ENCODE measurements around the gene PREPL.
"Not testable (repeated sequence)": the region's sequence is repeated elsewhere in the genome, so short reads cannot be mapped to it uniquely, and the experiment has no call there.

DNA sequence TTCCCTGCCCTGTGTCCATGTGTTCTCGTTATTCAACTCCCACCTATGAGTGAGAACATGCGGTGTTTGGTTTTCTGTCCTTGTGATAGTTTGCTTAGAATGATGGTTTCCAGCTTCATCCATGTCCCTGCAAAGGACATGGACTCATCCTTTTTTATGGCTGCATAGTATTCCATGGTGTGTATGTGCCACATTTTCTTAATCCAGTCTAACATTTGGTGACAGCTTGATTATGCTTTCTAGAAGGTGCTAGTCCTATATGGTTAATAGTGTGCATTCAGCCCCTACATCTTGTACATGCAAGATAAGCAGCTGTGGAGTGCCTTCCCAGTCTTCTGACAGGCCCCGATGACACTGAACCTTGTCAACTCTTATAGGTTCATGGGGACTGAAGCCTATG lies 57.5 kb downstream of the PREPL start:
- TF ChIP-seq TAF1 (CRISPR knock-in tag; IDR thresholded peaks at IDR 0.05); EZH2 (conservative IDR thresholded peaks at IDR 0.05; ENCODE audit: low read depth, low read length); HCFC1 (IDR thresholded peaks at IDR 0.05; ENCODE audit: low read depth, low read length); NFE2L1 (CRISPR knock-in tag; IDR thresholded peaks at IDR 0.05; ENCODE audit: borderline replicate concordance); POLR2A (IDR thresholded peaks at IDR 0.05; ENCODE audit: insufficient read depth in 1 of 2, low read depth in 2 of 2, low read length in 2 of 2); ZNF138 (CRISPR knock-in tag; IDR thresholded peaks at IDR 0.05; ENCODE audit: low read depth); USF2 (IDR thresholded peaks at IDR 0.05; ENCODE audit: low read depth, low read length); USF2 (CRISPR knock-in tag; IDR thresholded peaks at IDR 0.05; ENCODE audit: borderline replicate concordance); RXRA (CRISPR knock-in tag; IDR thresholded peaks at IDR 0.05); DBP (CRISPR knock-in tag; IDR thresholded peaks at IDR 0.05; ENCODE audit: not compliant biosample characterization): not testable (repeated sequence)
- TF ChIP-seq, protein P1, sequence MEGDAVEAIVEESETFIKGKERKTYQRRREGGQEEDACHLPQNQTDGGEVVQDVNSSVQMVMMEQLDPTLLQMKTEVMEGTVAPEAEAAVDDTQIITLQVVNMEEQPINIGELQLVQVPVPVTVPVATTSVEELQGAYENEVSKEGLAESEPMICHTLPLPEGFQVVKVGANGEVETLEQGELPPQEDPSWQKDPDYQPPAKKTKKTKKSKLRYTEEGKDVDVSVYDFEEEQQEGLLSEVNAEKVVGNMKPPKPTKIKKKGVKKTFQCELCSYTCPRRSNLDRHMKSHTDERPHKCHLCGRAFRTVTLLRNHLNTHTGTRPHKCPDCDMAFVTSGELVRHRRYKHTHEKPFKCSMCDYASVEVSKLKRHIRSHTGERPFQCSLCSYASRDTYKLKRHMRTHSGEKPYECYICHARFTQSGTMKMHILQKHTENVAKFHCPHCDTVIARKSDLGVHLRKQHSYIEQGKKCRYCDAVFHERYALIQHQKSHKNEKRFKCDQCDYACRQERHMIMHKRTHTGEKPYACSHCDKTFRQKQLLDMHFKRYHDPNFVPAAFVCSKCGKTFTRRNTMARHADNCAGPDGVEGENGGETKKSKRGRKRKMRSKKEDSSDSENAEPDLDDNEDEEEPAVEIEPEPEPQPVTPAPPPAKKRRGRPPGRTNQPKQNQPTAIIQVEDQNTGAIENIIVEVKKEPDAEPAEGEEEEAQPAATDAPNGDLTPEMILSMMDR (CRISPR knock-in tag; IDR thresholded peaks at IDR 0.05) = not testable (repeated sequence)
- TF ChIP-seq, protein P2, sequence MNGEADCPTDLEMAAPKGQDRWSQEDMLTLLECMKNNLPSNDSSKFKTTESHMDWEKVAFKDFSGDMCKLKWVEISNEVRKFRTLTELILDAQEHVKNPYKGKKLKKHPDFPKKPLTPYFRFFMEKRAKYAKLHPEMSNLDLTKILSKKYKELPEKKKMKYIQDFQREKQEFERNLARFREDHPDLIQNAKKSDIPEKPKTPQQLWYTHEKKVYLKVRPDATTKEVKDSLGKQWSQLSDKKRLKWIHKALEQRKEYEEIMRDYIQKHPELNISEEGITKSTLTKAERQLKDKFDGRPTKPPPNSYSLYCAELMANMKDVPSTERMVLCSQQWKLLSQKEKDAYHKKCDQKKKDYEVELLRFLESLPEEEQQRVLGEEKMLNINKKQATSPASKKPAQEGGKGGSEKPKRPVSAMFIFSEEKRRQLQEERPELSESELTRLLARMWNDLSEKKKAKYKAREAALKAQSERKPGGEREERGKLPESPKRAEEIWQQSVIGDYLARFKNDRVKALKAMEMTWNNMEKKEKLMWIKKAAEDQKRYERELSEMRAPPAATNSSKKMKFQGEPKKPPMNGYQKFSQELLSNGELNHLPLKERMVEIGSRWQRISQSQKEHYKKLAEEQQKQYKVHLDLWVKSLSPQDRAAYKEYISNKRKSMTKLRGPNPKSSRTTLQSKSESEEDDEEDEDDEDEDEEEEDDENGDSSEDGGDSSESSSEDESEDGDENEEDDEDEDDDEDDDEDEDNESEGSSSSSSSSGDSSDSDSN (CRISPR knock-in tag; IDR thresholded peaks at IDR 0.05) = not testable (repeated sequence)
